Measurements from ENCODE around the gene CENPU. TPM values are rescaled to one million over a fixed set of nuclear protein-coding genes. Genes with fewer than 3 reads are reported as not detected.

CENPU gene
- total RNA-seq, 1 donor from 2014 or later, result 1.7 TPM

DNA sequence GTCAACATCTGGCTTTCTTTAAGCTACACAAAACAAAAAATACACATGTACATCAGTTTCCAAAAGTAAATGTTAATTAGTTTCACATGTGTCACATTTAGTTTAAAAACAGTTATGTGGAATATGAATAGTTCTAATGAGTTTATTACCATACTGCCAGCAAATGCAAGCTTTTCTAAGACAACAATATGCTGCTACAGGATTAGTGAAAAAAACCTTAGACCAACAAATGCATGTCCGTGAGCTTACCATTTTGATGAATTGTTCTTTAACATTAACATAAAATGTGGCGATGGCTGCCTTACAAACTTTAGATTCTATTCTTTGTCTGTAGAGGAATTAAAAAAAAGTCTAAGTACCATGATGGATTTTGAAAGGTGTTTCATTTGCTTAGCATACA lies 31.8 kb downstream of the CENPU start:
- TF ChIP-seq, protein P1, sequence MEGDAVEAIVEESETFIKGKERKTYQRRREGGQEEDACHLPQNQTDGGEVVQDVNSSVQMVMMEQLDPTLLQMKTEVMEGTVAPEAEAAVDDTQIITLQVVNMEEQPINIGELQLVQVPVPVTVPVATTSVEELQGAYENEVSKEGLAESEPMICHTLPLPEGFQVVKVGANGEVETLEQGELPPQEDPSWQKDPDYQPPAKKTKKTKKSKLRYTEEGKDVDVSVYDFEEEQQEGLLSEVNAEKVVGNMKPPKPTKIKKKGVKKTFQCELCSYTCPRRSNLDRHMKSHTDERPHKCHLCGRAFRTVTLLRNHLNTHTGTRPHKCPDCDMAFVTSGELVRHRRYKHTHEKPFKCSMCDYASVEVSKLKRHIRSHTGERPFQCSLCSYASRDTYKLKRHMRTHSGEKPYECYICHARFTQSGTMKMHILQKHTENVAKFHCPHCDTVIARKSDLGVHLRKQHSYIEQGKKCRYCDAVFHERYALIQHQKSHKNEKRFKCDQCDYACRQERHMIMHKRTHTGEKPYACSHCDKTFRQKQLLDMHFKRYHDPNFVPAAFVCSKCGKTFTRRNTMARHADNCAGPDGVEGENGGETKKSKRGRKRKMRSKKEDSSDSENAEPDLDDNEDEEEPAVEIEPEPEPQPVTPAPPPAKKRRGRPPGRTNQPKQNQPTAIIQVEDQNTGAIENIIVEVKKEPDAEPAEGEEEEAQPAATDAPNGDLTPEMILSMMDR (IDR thresholded peaks at IDR 0.05), result no peak
- ATAC-seq (no peak), DNase-seq (no peak)
- Histone ChIP-seq H3K27me3 (no peaks in the 10 kb centered on the region), H3K27ac (no peak overlapping the region), H3K4me3 (no peak overlapping the region), H3K36me3 (no peaks in the 10 kb centered on the region), H3K4me1 (no peaks in the 10 kb centered on the region), H3K9me3 (no peaks in the 10 kb centered on the region)
- intact Hi-C loops (cut with DNase I), result no loop called here

- no peaks in the 10 kb centered on the region for H3K9me3 ChIP-seq
- no peak for ATAC-seq
- TF ChIP-seq, protein P1 (IDR thresholded peaks at IDR 0.05), result no peak
- intact Hi-C loops (cut with DNase I), result no loop called here
- H3K36me3 ChIP-seq, result peaks cover 4% of the 10 kb centered on the region
- H3K27ac ChIP-seq, result no peak overlapping the region
- no peak for DNase-seq
- no peaks in the 10 kb centered on the region for H3K27me3 ChIP-seq
- no peaks in the 10 kb centered on the region for H3K4me1 ChIP-seq
- H3K4me3 ChIP-seq, result no peak overlapping the region
Observed at GRCh38 chr4:184699941-184700340, 34.0 kb downstream of the CENPU start.

DNA sequence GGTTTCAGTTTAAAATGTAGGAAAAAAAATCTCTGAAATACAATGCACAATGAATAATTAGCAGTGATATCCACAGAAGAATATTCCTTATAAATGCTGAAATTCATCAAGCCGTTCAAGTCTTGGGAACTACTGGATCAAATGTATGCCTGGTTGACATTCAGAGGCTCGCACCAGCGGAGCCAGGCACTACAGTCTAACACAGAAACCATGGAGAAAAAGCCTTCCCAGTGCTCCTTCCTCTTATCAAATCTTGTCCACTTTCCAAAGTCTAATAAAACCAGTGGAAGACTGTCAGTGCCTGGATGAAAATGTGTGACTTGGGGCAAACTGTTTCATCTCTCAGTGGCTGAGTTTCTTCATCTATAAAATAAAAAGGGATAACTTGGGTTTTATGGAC lies 35.9 kb downstream of the CENPU start:
- Histone ChIP-seq H3K27me3 (no peaks in the 10 kb centered on the region), H3K4me1 (no peaks in the 10 kb centered on the region), H3K27ac (no peak overlapping the region), H3K4me3 (no peak overlapping the region), H3K9me3 (no peaks in the 10 kb centered on the region), H3K36me3 (peaks cover 21% of the 10 kb centered on the region)
- ATAC-seq, result no peak
- DNase-seq, result no peak
- intact Hi-C loops (cut with DNase I), result no loop called here
- TF ChIP-seq, protein P1 (IDR thresholded peaks at IDR 0.05), result no peak

GRCh38 chr4:184695178-184695896 lies 38.6 kb downstream of the CENPU start:
- Histone ChIP-seq H3K27ac (no peak overlapping the region), H3K9me3 (no peaks in the 10 kb centered on the region), H3K27me3 (no peaks in the 10 kb centered on the region), H3K36me3 (peaks cover 33% of the 10 kb centered on the region), H3K4me3 (no peak overlapping the region), H3K4me1 (no peaks in the 10 kb centered on the region)
- TF ChIP-seq, protein P1 (IDR thresholded peaks at IDR 0.05), result no peak
- intact Hi-C loops (cut with DNase I), result no loop called here
- DNase-seq (no peak), ATAC-seq (no peak)

GRCh38 chr4:184694412-184694956 lies 39.4 kb downstream of the CENPU start:
- DNase-seq (no peak), ATAC-seq (no peak)
- Histone ChIP-seq H3K4me3 (no peak overlapping the region), H3K9me3 (no peaks in the 10 kb centered on the region), H3K27ac (no peak overlapping the region), H3K4me1 (no peaks in the 10 kb centered on the region), H3K36me3 (peaks cover 33% of the 10 kb centered on the region), H3K27me3 (no peaks in the 10 kb centered on the region)
- TF ChIP-seq, protein P1 (IDR thresholded peaks at IDR 0.05), result no peak
- intact Hi-C loops (cut with DNase I), result no loop called here
